ENCODE measurements around the gene SLC1A6. TPM values are rescaled to one million over a fixed set of nuclear protein-coding genes. Genes with fewer than 3 reads are reported as not detected.

SLC1A6 gene
- total RNA-seq (2012; rRNA removed) (not detected in 2 replicates), polyA plus RNA-seq (2012; rRNA removed) (not detected in 2 replicates), Bru-seq, nascent RNA (not detected), BruChase-seq, experiment 1, labeled RNA remaining after a 6-hour chase (percentile 5 among the genes with signal in this experiment), BruChase-seq, experiment 2, labeled RNA remaining after a 2-hour chase (not detected)
- polyA plus RNA-seq (2012; cell fraction: cytosol; rRNA removed) = not detected in 2 replicates
- polyA plus RNA-seq (2012; cell fraction: nucleus; rRNA removed; ENCODE audit: low replicate concordance) = not detected in 2 replicates
- long read RNA-seq = 0 reads

DNA sequence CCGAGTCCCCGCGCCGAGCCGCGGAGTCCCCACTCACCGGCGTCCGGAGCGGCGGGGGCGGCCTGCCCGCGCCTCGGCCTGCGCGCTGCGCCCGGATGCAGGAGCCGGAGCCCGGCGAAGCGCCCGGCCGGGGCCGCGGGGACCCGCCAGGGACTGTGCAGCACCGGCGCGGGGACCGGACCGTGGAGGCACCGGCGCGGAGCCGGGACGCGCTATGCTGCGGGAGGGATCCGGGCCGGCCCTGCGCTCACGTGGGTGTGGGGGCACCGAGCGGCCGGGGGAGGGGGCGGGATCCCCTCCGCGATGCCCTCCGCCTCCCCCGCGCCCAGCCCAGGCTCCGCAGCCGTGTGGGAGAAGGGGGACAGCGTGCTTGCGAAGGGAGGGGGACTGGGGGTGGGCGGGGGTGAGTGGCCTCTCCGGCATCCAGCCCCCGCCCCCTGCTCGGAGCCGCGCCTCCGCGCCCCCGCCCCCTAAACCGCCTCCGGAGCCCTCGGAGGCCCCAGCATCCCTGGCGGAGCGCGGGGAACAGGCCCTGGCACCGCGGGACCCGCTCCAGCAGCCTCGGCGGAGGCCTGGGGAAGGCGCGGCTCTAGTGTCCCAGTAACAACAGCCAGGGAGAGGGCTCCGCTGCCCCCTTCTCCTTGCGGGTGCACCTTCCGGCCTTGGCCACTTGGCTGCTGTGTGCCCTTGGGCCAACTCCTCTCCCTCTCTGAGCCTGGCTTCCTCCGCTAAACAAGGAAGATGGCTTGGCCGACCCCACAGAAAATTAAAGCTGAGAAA, at the start of gene SLC1A6:
Gene SLC1A6 (minus strand): TSS at position 389 of the 780 bp plus-strand sequence. CDS start 6,954 bp downstream, outside the sequence.
- Histone ChIP-seq H3K27me3 (ENCODE audit: control insufficient read depth, insufficient read depth, low read length) (no peaks in the 10 kb centered on the region; the same call in 1 of the 2 replicates), H4K8ac (ENCODE audit: low read depth in 2 of 2, low read length in 2 of 2) (no peak within 1 kb of the TSS), H3K56ac (ENCODE audit: extremely low read depth, insufficient read depth, low read length) (no peak within 1 kb of the TSS), H3K4ac (ENCODE audit: low read depth, low read length) (no peak within 1 kb of the TSS), H3K4me2 (ENCODE audit: low read depth, low read length) (no peak within 1 kb of the TSS), H2BK15ac (ENCODE audit: low read depth, low read length) (no peak within 1 kb of the TSS), H3K36me3 (ENCODE audit: control insufficient read depth, insufficient read depth, low read length) (no peaks in the 10 kb centered on the region), H2BK120ac (ENCODE audit: low read depth, low read length) (no peak within 1 kb of the TSS), H4K20me1 (ENCODE audit: insufficient read depth, low read length) (no peaks in the 10 kb centered on the region), H4K5ac (ENCODE audit: low read depth, low read length) (no peak within 1 kb of the TSS), H4K91ac (ENCODE audit: insufficient read depth, low read depth, low read length) (no peak within 1 kb of the TSS), H3K23ac (ENCODE audit: low read depth, low read length) (no peak within 1 kb of the TSS), H3K4me3 (ENCODE audit: insufficient read depth, low read depth, low read length) (no peak within 1 kb of the TSS), H3K9me1 (ENCODE audit: insufficient read depth, low read length) (no peaks in the 10 kb centered on the region), H3K14ac (replicated peaks; ENCODE audit: low read depth, low read length) (no peak within 1 kb of the TSS), H2AFZ (replicated peaks; ENCODE audit: low read length, poor library complexity) (no peak within 1 kb of the TSS), H2BK5ac (ENCODE audit: low read depth, low read length, poor library complexity, severe bottlenecking) (no peak within 1 kb of the TSS), H2BK20ac (ENCODE audit: low read depth, low read length) (no peak within 1 kb of the TSS), H2AK5ac (ENCODE audit: low read depth, low read length) (no peak within 1 kb of the TSS), H3K79me1 (ENCODE audit: low read depth in 1 of 2, low read length in 2 of 2) (no peaks in the 10 kb centered on the region), H3K4me1 (ENCODE audit: control insufficient read depth, insufficient read depth, low read length) (no peaks in the 10 kb centered on the region), H3K27ac (ENCODE audit: insufficient read depth, low read length) (no peak within 1 kb of the TSS), H3K18ac (ENCODE audit: low read depth, low read length) (no peak within 1 kb of the TSS), H3K9me3 (ENCODE audit: control insufficient read depth, insufficient read depth, low read length) (peaks cover 3% of the 10 kb centered on the region; the same call in 1 of the 2 replicates), H3K9ac (ENCODE audit: low read depth, low read length) (no peak within 1 kb of the TSS), H2AK9ac (replicated peaks; ENCODE audit: low read depth, low read length, poor library complexity) (no peak within 1 kb of the TSS)
- dilution Hi-C loops (cut with HindIII; ENCODE audit: low sequenced_read_pairs, unreplicated experiment) = no loop called here
- POLR2A ChIA-PET (ENCODE audit: unreplicated experiment) = no interaction called here
- intact Hi-C loops (cut with micrococcal nuclease) = no loop called here
- TF ChIP-seq, protein P1, sequence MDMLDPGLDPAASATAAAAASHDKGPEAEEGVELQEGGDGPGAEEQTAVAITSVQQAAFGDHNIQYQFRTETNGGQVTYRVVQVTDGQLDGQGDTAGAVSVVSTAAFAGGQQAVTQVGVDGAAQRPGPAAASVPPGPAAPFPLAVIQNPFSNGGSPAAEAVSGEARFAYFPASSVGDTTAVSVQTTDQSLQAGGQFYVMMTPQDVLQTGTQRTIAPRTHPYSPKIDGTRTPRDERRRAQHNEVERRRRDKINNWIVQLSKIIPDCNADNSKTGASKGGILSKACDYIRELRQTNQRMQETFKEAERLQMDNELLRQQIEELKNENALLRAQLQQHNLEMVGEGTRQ (IDR thresholded peaks at IDR 0.05; ENCODE audit: low read depth, low read length) = no peak
- WGBS, 2 experiments (ENCODE audit: extremely low coverage in 2 of 2, insufficient read length in 1 of 2) = 0% methylated on average over 12 of the region's 84 CpGs; no CpG with 5 or more reads in 1 of the 2 experiments
- BruUV-seq (replicated peaks) = no TSS peak
- no peak for DNase-seq
- CTCF ChIA-PET = no interaction called here
- no peak for ATAC-seq (ENCODE audit: low read depth)
- in situ Hi-C loops (cut with MboI; ENCODE audit: low sequenced_read_pairs) = no loop called here
